Endodermal cell (in vitro differentiated cells): ENCODE measurements around the gene DPM1. TPM values are rescaled to one million over a fixed set of nuclear protein-coding genes. Genes with fewer than 3 reads are reported as not detected.
A peak's percentile ranks its signal among the peaks of the same experiment; 100 is the strongest.

Experiments
- DNase-seq: peaks from one replicate; pipeline ENCODE4 v3.0.0-alpha.2; 2017
- H3K27ac ChIP-seq: 2 replicates; pipeline ENCODE4 v1.5.1; 2013; ENCODE audit warnings: mild to moderate bottlenecking, low read depth, low read length, moderate library complexity
- H3K27me3 ChIP-seq: 2 replicates; pipeline ENCODE4 v1.6.1; 2013; ENCODE audit warnings: mild to moderate bottlenecking, low read length, moderate library complexity; ENCODE audit not compliant: insufficient read depth, control insufficient read depth, poor library complexity, severe bottlenecking
- H3K36me3 ChIP-seq: 2 replicates; pipeline ENCODE4 v1.7.0; 2013; ENCODE audit warnings: mild to moderate bottlenecking, low read length, moderate library complexity; ENCODE audit not compliant: control insufficient read depth, insufficient read depth
- H3K4me1 ChIP-seq: one replicate; pipeline ENCODE4 v1.7.0; 2013; ENCODE audit warnings: low read length; ENCODE audit not compliant: control insufficient read depth, insufficient read depth
- H3K4me3 ChIP-seq: 2 replicates; pipeline ENCODE4 v1.5.1; 2013; ENCODE audit warnings: mild to moderate bottlenecking, low read length, moderate library complexity
- H3K9ac ChIP-seq: 2 replicates; pipeline ENCODE4 v1.6.1; 2013; ENCODE audit warnings: mild to moderate bottlenecking, low read length, moderate library complexity; ENCODE audit not compliant: poor library complexity, severe bottlenecking; ENCODE audit errors: extremely low read depth
- H3K9me3 ChIP-seq: 2 replicates; pipeline ENCODE4 v1.6.1; 2013; ENCODE audit warnings: mild to moderate bottlenecking, low read length, moderate library complexity; ENCODE audit not compliant: control insufficient read depth
- H3K27ac Mint-ChIP-seq: 2 replicates; pipeline ENCODE4 v1.8.0; 2020; ENCODE audit warnings: mixed read lengths
- H3K27me3 Mint-ChIP-seq: 2 replicates; pipeline ENCODE4 v1.8.0; 2021; ENCODE audit warnings: mild to moderate bottlenecking, mixed read lengths; ENCODE audit not compliant: insufficient read depth
- H3K36me3 Mint-ChIP-seq: 2 replicates; pipeline ENCODE4 v1.8.0; 2020; ENCODE audit warnings: low read depth, mixed read lengths
- H3K4me1 Mint-ChIP-seq: 2 replicates; pipeline ENCODE4 v1.8.0; 2020; ENCODE audit warnings: mixed read lengths
- H3K4me3 Mint-ChIP-seq: 2 replicates; pipeline ENCODE4 v1.8.0; 2020; ENCODE audit warnings: mild to moderate bottlenecking, moderate library complexity, mixed read lengths
- H3K9me3 Mint-ChIP-seq: 2 replicates; pipeline ENCODE4 v1.8.0; 2020; ENCODE audit warnings: mild to moderate bottlenecking, mixed read lengths
- CTCF ChIP-seq: fragments of 200-600 bp; sonication (generic); conservative IDR thresholded peaks from 2 replicates; pipeline ENCODE4 v1.5.0; 2021; ENCODE audit warnings: antibody characterized with exemption, mild to moderate bottlenecking
- WGBS, 2 experiments: methylation state at CpG; one replicate each; pipeline versions ENCODE4 v1.1.5 to v1.1.7; 2013; ENCODE audit warnings: missing lambda C conversion rate in 2 of 2, mixed read lengths in 1 of 2; ENCODE audit not compliant: insufficient coverage in 1 of 2, insufficient read length in 1 of 2; 5-methylcytosine and 5-hydroxymethylcytosine counted together
- total RNA-seq, 2 donors: library from RNA; stranded (reverse); fragmentation: NEBNext Ultra II Directional in 1 of 2; extraction: Animal tissue kit (Norgen Biotek cat#: 25700) in 1 of 2; gene quantifications; 2 replicates in 1 of 2; 3 replicates in 1 of 2; pipeline ENCODE4 v1.2.1, GENCODE V29; 2021

Gene DPM1
- total RNA-seq, 2 donors from 2014 or later = 54.9 to 58.8 TPM

DNA sequence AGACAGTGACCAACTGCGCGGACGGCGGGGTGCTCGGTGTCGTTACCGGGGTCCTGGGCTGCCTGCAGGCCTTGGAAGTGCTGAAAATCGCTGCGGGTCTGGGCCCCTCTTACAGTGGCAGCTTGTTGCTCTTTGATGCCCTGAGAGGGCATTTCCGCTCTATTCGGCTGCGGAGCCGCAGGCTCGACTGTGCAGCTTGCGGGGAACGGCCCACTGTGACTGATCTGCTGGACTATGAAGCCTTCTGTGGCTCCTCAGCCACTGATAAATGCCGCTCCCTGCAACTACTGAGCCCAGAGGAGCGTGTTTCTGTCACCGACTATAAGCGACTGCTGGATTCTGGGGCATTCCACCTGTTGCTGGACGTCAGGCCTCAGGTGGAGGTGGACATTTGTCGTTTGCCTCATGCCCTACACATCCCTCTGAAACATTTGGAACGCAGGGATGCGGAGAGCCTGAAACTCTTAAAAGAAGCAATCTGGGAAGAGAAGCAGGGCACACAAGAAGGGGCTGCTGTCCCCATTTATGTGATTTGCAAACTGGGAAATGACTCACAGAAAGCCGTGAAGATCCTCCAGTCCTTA, 1.3 kb upstream of the DPM1 start:
- H3K4me1 ChIP-seq = peaks cover 7% of the 10 kb centered on the region
- DNase-seq = no peak
- no peaks in the 10 kb centered on the region for H3K9me3 ChIP-seq
- H3K27ac ChIP-seq = no peak overlapping the region
- peaks cover 17% of the 10 kb centered on the region for H3K36me3 ChIP-seq
- Mint-ChIP-seq H3K4me1 (peaks cover 26% of the 10 kb centered on the region), H3K36me3 (peaks cover 23% of the 10 kb centered on the region), H3K27ac (peak overlapping the region; percentile 100), H3K27me3 (peaks cover 5% of the 10 kb centered on the region), H3K9me3 (no peaks in the 10 kb centered on the region), H3K4me3 (peak overlapping the region; percentile 89)
- peak overlapping the region; percentile 98 for H3K9ac ChIP-seq
- TF ChIP-seq CTCF = no peak
- H3K4me3 ChIP-seq = peak overlapping the region; percentile 95
- WGBS, 2 experiments = 78 to 82% methylated on average over 24 to 25 of the region's 25 CpGs
- no peaks in the 10 kb centered on the region for H3K27me3 ChIP-seq

DNA sequence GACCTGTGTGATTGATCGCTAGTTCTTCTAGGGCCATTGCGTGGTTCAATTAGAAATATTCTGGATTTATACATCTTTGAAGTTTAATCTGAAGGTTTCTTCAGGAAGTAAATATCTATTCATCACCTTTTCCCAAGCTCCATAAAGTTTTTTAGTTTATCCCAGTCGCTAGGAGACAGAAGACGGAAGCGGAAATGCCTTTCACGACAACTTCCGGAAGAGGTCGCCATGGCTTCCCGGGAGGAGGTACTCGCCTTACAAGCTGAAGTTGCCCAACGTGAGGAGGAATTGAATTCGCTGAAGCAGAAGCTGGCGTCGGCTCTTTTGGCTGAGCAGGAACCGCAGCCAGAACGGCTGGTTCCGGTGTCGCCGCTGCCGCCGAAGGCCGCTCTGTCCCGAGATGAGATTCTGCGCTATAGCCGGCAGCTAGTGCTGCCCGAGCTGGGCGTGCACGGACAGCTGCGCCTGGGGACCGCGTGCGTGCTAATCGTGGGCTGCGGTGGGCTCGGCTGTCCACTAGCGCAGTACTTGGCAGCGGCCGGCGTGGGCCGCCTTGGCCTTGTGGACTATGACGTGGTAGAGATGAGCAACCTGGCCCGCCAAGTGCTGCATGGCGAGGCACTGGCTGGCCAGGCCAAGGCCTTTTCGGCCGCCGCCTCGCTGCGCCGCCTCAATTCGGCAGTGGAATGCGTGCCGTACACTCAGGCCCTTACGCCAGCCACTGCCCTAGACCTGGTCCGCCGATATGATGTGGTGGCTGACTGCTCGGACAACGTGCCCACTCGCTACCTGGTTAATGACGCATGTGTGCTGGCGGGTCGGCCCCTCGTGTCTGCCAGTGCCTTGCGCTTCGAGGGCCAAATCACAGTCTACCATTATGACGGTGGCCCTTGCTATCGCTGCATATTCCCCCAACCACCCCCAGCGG, 547 bp upstream of the DPM1 start, which contains the start of gene MOCS3:
Gene MOCS3 (plus strand): TSS at position 204 of the 928 bp plus-strand sequence. CDS start 25 bp downstream, at position 229.
- H3K4me3 Mint-ChIP-seq = peak within 1 kb of the TSS; percentile 89
- Histone ChIP-seq H3K4me1 (peaks cover 7% of the 10 kb centered on the region), H3K4me3 (peak within 1 kb of the TSS; percentile 95), H3K9ac (peak within 1 kb of the TSS; percentile 98), H3K36me3 (peaks cover 25% of the 10 kb centered on the region), H3K27me3 (no peaks in the 10 kb centered on the region), H3K27ac (peak within 1 kb of the TSS; percentile 99), H3K9me3 (no peaks in the 10 kb centered on the region)
- TF ChIP-seq CTCF = no peak
- peaks cover under 1% of the 10 kb centered on the region for H3K27me3 Mint-ChIP-seq
- peak within 1 kb of the TSS; percentile 100 for H3K27ac Mint-ChIP-seq
- WGBS, 2 experiments = 1 to 4% methylated on average over 35 to 67 of the region's 67 CpGs
- no peaks in the 10 kb centered on the region for H3K9me3 Mint-ChIP-seq
- peaks cover 26% of the 10 kb centered on the region for H3K4me1 Mint-ChIP-seq
- peaks cover 28% of the 10 kb centered on the region for H3K36me3 Mint-ChIP-seq
- DNase-seq = peak; percentile 89

DNA sequence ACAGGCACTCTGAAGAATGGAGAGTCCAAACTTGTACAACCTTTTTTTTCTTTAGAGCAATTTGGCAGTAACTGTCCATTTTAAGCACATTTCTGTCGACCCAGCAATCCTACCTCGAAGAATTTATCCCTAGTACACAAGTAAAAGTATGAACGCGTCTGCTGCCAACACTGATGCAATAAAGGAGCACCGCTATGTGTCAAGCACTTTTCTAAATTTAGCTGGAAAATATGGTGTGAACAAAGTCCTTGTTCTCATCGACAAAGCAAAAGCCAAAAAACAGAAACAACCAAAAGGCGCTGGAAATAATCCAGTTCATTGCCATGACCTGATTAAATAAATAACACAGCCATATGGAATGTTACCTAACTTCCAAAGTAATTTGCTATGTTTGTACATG, 1.1 kb downstream of the DPM1 start:
- Mint-ChIP-seq H3K4me1 (peaks cover 26% of the 10 kb centered on the region), H3K27ac (peak overlapping the region; percentile 100), H3K4me3 (peak overlapping the region; percentile 89), H3K36me3 (peaks cover 33% of the 10 kb centered on the region), H3K9me3 (no peaks in the 10 kb centered on the region), H3K27me3 (no peaks in the 10 kb centered on the region)
- peaks cover 41% of the 10 kb centered on the region for H3K36me3 ChIP-seq
- no peaks in the 10 kb centered on the region for H3K9me3 ChIP-seq
- no peaks in the 10 kb centered on the region for H3K27me3 ChIP-seq
- peak overlapping the region; percentile 95 for H3K4me3 ChIP-seq
- H3K4me1 ChIP-seq = peaks cover 7% of the 10 kb centered on the region
- peak overlapping the region; percentile 99 for H3K27ac ChIP-seq
- TF ChIP-seq CTCF = no peak
- DNase-seq = no peak
- WGBS, 2 experiments = 29 to 46% methylated on average over 6 to 7 of the region's 7 CpGs
- peak overlapping the region; percentile 98 for H3K9ac ChIP-seq
